H1 (cell line): ENCODE results near the gene TP63. TPM values are rescaled to one million over a fixed set of nuclear protein-coding genes. Genes with fewer than 3 reads are reported as not detected.

ENCODE experiments used
- CTCF ChIA-PET: fragments of 300-600 bp; sonication (Branson Sonifier 250); formaldehyde crosslinking; loops from one replicate; lab custom pipeline; 2021; ENCODE audit not compliant: partially characterized antibody; lab: Charles Lee
- POLR2A ChIA-PET: fragments of 300-600 bp; sonication (Branson Sonifier 250); formaldehyde crosslinking; loops from one replicate; lab custom pipeline; 2021; ENCODE audit warnings: inconsistent platforms; ENCODE audit not compliant: partially characterized antibody; lab: Charles Lee
- DNase-seq, 2 experiments: peaks; one replicate each; pipeline versions ENCODE4 v3.0.0 to v3.0.0-alpha.2; 2010 to 2022; ENCODE audit warnings: low spot score in 2 of 2, low read depth in 1 of 2, mixed read lengths in 1 of 2
- FAIRE-seq: peaks from 2 replicates; lab custom pipeline; 2011; peaks lifted over from hg19 to GRCh38; lab: Jason Lieb, UNC
- H2AFZ ChIP-seq: 2 replicates; pipeline ENCODE4 v1.8.1; 2012; ENCODE audit warnings: low read length, inconsistent platforms
- H2AK5ac ChIP-seq: 2 replicates; pipeline ENCODE4 v1.6.1; 2013; ENCODE audit warnings: low read depth, low read length
- H2BK120ac ChIP-seq: replicated peaks from 2 replicates; pipeline ENCODE3; 2013; ENCODE audit warnings: low read depth, low read length, inconsistent platforms
- H2BK12ac ChIP-seq: 2 replicates; pipeline ENCODE4 v1.6.1; 2013; ENCODE audit warnings: low read depth, low read length
- H2BK15ac ChIP-seq: 2 replicates; pipeline ENCODE4 v1.6.1; 2013; ENCODE audit warnings: low read length
- H2BK20ac ChIP-seq: 2 replicates; pipeline ENCODE4 v1.6.1; 2013; ENCODE audit warnings: low read length
- H2BK5ac ChIP-seq: 2 replicates; pipeline ENCODE4 v1.6.1; 2013; ENCODE audit warnings: low read depth, low read length
- H3K14ac ChIP-seq: 2 replicates; pipeline ENCODE4 v1.6.1; 2013; ENCODE audit warnings: inconsistent platforms; ENCODE audit not compliant: insufficient read length
- H3K18ac ChIP-seq: 2 replicates; pipeline ENCODE4 v1.6.1; 2013; ENCODE audit warnings: low read length; ENCODE audit errors: extremely low read depth
- H3K23ac ChIP-seq: 2 replicates; pipeline ENCODE4 v1.6.1; 2013; ENCODE audit warnings: inconsistent platforms; ENCODE audit not compliant: insufficient read length
- H3K23me2 ChIP-seq: 2 replicates; pipeline ENCODE4 v1.6.1; 2013; ENCODE audit warnings: low read depth, low read length
- H3K27ac ChIP-seq: 2 replicates; pipeline ENCODE4 v1.6.1; 2011; ENCODE audit warnings: low read depth, low read length, inconsistent platforms
- H3K27me3 ChIP-seq, 4 experiments: replicated peaks in 1 of 4; 1 replicate in 1 of 4; 2 replicates in 3 of 4; pipeline versions ENCODE4 v1.6.1 to v1.8.1; 2011 to 2013; ENCODE audit warnings: low read length in 3 of 4, mild to moderate bottlenecking in 3 of 4, inconsistent platforms in 2 of 4, mixed read lengths in 2 of 4, moderate library complexity in 1 of 4; ENCODE audit not compliant: control insufficient read depth in 3 of 4, insufficient read depth in 3 of 4; ENCODE audit errors: extremely low read depth in 1 of 4
- H3K36me3 ChIP-seq, 4 experiments: 2 replicates each; pipeline versions ENCODE4 v1.6.1 to v1.8.1; 2011 to 2013; ENCODE audit warnings: mild to moderate bottlenecking in 4 of 4, low read length in 3 of 4, moderate library complexity in 2 of 4, control low read depth in 1 of 4, inconsistent platforms in 1 of 4; ENCODE audit not compliant: insufficient read depth in 4 of 4, control insufficient read depth in 2 of 4
- H3K4ac ChIP-seq: replicated peaks from 2 replicates; pipeline ENCODE3; 2013; ENCODE audit warnings: low read length, low read depth, mixed read lengths, inconsistent platforms; ENCODE audit not compliant: insufficient read length
- H3K4me1 ChIP-seq, 4 experiments: replicated peaks in 1 of 4; 1 replicate in 1 of 4; 2 replicates in 3 of 4; pipeline versions ENCODE4 v1.6.1 to v1.8.1; 2011 to 2013; ENCODE audit warnings: low read length in 3 of 4, inconsistent platforms in 2 of 4, mixed read lengths in 1 of 4; ENCODE audit not compliant: insufficient read depth in 4 of 4, control insufficient read depth in 3 of 4
- H3K4me2 ChIP-seq, 2 experiments: 2 replicates each; pipeline versions ENCODE4 v1.6.1 to v1.8.1; 2011 to 2013; ENCODE audit warnings: low read depth in 2 of 2, low read length in 2 of 2, control low read depth in 1 of 2, inconsistent platforms in 1 of 2, mild to moderate bottlenecking in 1 of 2; ENCODE audit not compliant: insufficient read depth in 1 of 2
- H3K4me3 ChIP-seq, 4 experiments: fragments of 200-600, 300-600 bp in 1 of 4; sonication (generic), shearing (Covaris generic), sonication (Bioruptor Twin) in 1 of 4; 2 replicates each; pipeline versions ENCODE4 v1.5.1 to v1.8.1; 2011 to 2016; ENCODE audit warnings: low read length in 4 of 4, low read depth in 3 of 4, control low read depth in 2 of 4, inconsistent platforms in 2 of 4, mild to moderate bottlenecking in 2 of 4, mixed read lengths in 1 of 4, moderate library complexity in 1 of 4; ENCODE audit not compliant: insufficient read depth in 2 of 4; ENCODE audit errors: extremely low read depth in 1 of 4
- H3K56ac ChIP-seq: replicated peaks from 2 replicates; pipeline ENCODE3; 2013; ENCODE audit warnings: low read depth, mild to moderate bottlenecking, mixed read lengths, low read length, inconsistent platforms; ENCODE audit not compliant: insufficient read length
- H3K79me1 ChIP-seq: 2 replicates; pipeline ENCODE4 v1.6.1; 2013; ENCODE audit warnings: low read depth, low read length, control low read depth
- H3K79me2 ChIP-seq, 2 experiments: 2 replicates each; pipeline versions ENCODE4 v1.6.1 to v1.8.1; 2012 to 2013; ENCODE audit warnings: low read length in 2 of 2, mild to moderate bottlenecking in 2 of 2, inconsistent platforms in 1 of 2; ENCODE audit not compliant: insufficient read depth in 2 of 2, control insufficient read depth in 1 of 2
- H3K9ac ChIP-seq, 4 experiments: replicated peaks in 1 of 4; 1 replicate in 1 of 4; 2 replicates in 3 of 4; pipeline versions ENCODE4 v1.6.1 to v1.8.1; 2011 to 2013; ENCODE audit warnings: low read depth in 3 of 4, low read length in 3 of 4, control low read depth in 2 of 4, mild to moderate bottlenecking in 2 of 4, moderate library complexity in 2 of 4, inconsistent platforms in 1 of 4; ENCODE audit errors: extremely low read depth in 1 of 4
- H3K9me3 ChIP-seq, 2 experiments: 2 replicates each; pipeline versions ENCODE4 v1.6.1 to v1.8.1; 2012 to 2013; ENCODE audit warnings: mild to moderate bottlenecking in 2 of 2, moderate library complexity in 2 of 2, control low read depth in 1 of 2, inconsistent platforms in 1 of 2, low read depth in 1 of 2, low read length in 1 of 2, mixed read lengths in 1 of 2; ENCODE audit not compliant: insufficient read depth in 2 of 2
- H4K20me1 ChIP-seq, 2 experiments: replicated peaks in 1 of 2; 2 replicates each; pipeline versions ENCODE3 to v1.8.1; 2011 to 2013; ENCODE audit warnings: inconsistent platforms in 2 of 2, low read length in 2 of 2, mild to moderate bottlenecking in 1 of 2; ENCODE audit not compliant: insufficient read depth in 2 of 2, control insufficient read depth in 1 of 2
- H4K5ac ChIP-seq: 2 replicates; pipeline ENCODE4 v1.6.1; 2013; ENCODE audit warnings: low read length, low read depth, mixed read lengths, inconsistent platforms; ENCODE audit not compliant: insufficient read length
- H4K8ac ChIP-seq: 2 replicates; pipeline ENCODE4 v1.8.0; 2013; ENCODE audit warnings: mild to moderate bottlenecking, moderate library complexity, low read length, inconsistent platforms; ENCODE audit not compliant: insufficient read depth; ENCODE audit errors: extremely low read depth
- H4K91ac ChIP-seq: replicated peaks from 2 replicates; pipeline ENCODE3; 2013; ENCODE audit warnings: low read length, mixed read lengths, inconsistent platforms; ENCODE audit not compliant: insufficient read length
- GABPA ChIP-seq: IDR thresholded peaks from 2 replicates; pipeline ENCODE4 v1.6.1; 2011; ENCODE audit warnings: mild to moderate bottlenecking, low read length, moderate library complexity, borderline replicate concordance; ENCODE audit not compliant: insufficient read depth
- GTF2F1 ChIP-seq: IDR thresholded peaks from 2 replicates; pipeline ENCODE4 v1.6.1; 2012; ENCODE audit warnings: low read depth, low read length, improper control_type of control experiment, borderline replicate concordance
- PHF8 ChIP-seq: fragments of 200-600 bp; sonication (generic); conservative IDR thresholded peaks from 2 replicates; pipeline ENCODE4 v1.7.1; 2012; ENCODE audit warnings: low read depth, mild to moderate bottlenecking, inconsistent platforms, low read length, moderate library complexity
- POLR2A ChIP-seq, 2 experiments: IDR thresholded peaks; 1 replicate in 1 of 2; 2 replicates in 1 of 2; pipeline ENCODE4 v1.6.1; 2011; ENCODE audit warnings: low read depth in 2 of 2, low read length in 2 of 2, mild to moderate bottlenecking in 2 of 2; ENCODE audit errors: control extremely low read depth in 1 of 2
- POLR2AphosphoS5 ChIP-seq: IDR thresholded peaks from 2 replicates; pipeline ENCODE4 v1.6.1; 2011; ENCODE audit warnings: low read depth, low read length
- RFX5 ChIP-seq: IDR thresholded peaks from 2 replicates; pipeline ENCODE4 v1.6.1; 2011; ENCODE audit warnings: low read depth, low read length, improper control_type of control experiment, borderline replicate concordance
- SIRT6 ChIP-seq: IDR thresholded peaks from one replicate; pipeline ENCODE4 v1.7.1; 2012; ENCODE audit warnings: low read length, inconsistent platforms
- SP4 ChIP-seq: IDR thresholded peaks from 2 replicates; pipeline ENCODE4 v1.6.1; 2012; ENCODE audit warnings: low read length, inconsistent platforms
- TCF12 ChIP-seq: IDR thresholded peaks from 2 replicates; pipeline ENCODE4 v1.6.1; 2011; ENCODE audit warnings: low read depth, mild to moderate bottlenecking, low read length
- ZNF274 ChIP-seq: IDR thresholded peaks from 2 replicates; pipeline ENCODE4 v1.7.0; 2012; ENCODE audit warnings: low read length, borderline replicate concordance; ENCODE audit errors: extremely low read depth
- WGBS, 2 experiments: shearing (Covaris generic) in 1 of 2; methylation state at CpG; one replicate each; pipeline versions ENCODE4 v1.1.6 to v1.1.7; 2013 to 2015; ENCODE audit warnings: low lambda C conversion rate in 2 of 2, mixed read lengths in 2 of 2, inconsistent platforms in 1 of 2, low coverage in 1 of 2, missing lambda C conversion rate in 1 of 2; ENCODE audit not compliant: insufficient replicate concordance in 2 of 2, insufficient coverage in 1 of 2, insufficient read length in 1 of 2; ENCODE audit errors: extremely low coverage in 1 of 2, missing lambda C conversion rate in 1 of 2; 5-methylcytosine and 5-hydroxymethylcytosine counted together
- polyA plus RNA-seq, 7 experiments: library from polyadenylated mRNA; depleted of rRNA in 3 of 7; stranded (reverse) in 5 of 7; unstranded in 2 of 7; fragments of >200 nt in 5 of 7; fragments of 200-250 nt in 2 of 7; gene quantifications; 1 replicate in 5 of 7; 2 replicates in 1 of 7; 4 replicates in 1 of 7; pipeline versions ENCODE4 v1.2.1 to v1.2.3, GENCODE V29; 2011 to 2013; ENCODE audit warnings: missing spikeins in 2 of 7, mixed read lengths in 2 of 7
- total RNA-seq: library from RNA; stranded (reverse); fragmentation: NEBNext Ultra II Directional; extraction: Animal tissue kit (Norgen Biotek cat#: 25700); gene quantifications from 2 replicates; pipeline ENCODE4 v1.2.1, GENCODE V29; 2021
- TF ChIP-seq, protein P1 (sequence below): IDR thresholded peaks from 2 replicates; pipeline ENCODE4 v1.6.1; 2011; ENCODE audit warnings: low read depth, mild to moderate bottlenecking, low read length; ENCODE audit not compliant: insufficient read depth

Gene TP63
- total and polyA plus RNA-seq, 2 of the 8 experiments (the other 6 are each of a cell fraction or from before 2014, with no cell fraction given), result not detected

GRCh38 chr3:189727158-189727557 is 96.0 kb downstream of the TP63 start:
- Histone ChIP-seq H4K20me1 (no peaks in the 10 kb centered on the region), H3K18ac (no peak overlapping the region), H3K27ac (no peak overlapping the region), H3K79me1 (no peaks in the 10 kb centered on the region), H2BK5ac (no peak overlapping the region), H4K5ac (no peak overlapping the region), H3K23ac (no peak overlapping the region), H3K9me3 (no peaks in the 10 kb centered on the region), H3K27me3 (no peaks in the 10 kb centered on the region), H2AFZ (no peak overlapping the region), H2AK5ac (no peak overlapping the region), H2BK12ac (no peak overlapping the region), H3K4ac (no peak overlapping the region), H2BK20ac (no peak overlapping the region), H3K56ac (no peak overlapping the region), H3K4me1 (peaks cover 0 to 6% (median 0%) of the 10 kb centered on the region in 4 experiments; a peak in 1 of 7 replicates), H3K36me3 (no peaks in the 10 kb centered on the region), H3K4me3 (no peak overlapping the region), H2BK120ac (no peak overlapping the region), H4K91ac (no peak overlapping the region), H3K23me2 (no peaks in the 10 kb centered on the region), H3K9ac (no peak overlapping the region), H4K8ac (no peak overlapping the region), H3K14ac (no peak overlapping the region), H3K4me2 (no peak overlapping the region), H2BK15ac (no peak overlapping the region), H3K79me2 (no peaks in the 10 kb centered on the region)
- WGBS, 2 experiments, result 83% methylated on average over 1 of the region's 1 CpG; no CpG with 5 or more reads in 1 of the 2 experiments
- TF ChIP-seq TCF12, result no peak
- no peak for TF ChIP-seq PHF8
- TF ChIP-seq SIRT6, result no peak
- no peak for TF ChIP-seq GABPA
- no peak for TF ChIP-seq ZNF274
- no peak for TF ChIP-seq POLR2AphosphoS5
- no peak for TF ChIP-seq POLR2A (IDR thresholded peaks at IDR 0.05; ENCODE audit: control extremely low read depth in 1 of 2, low read depth in 2 of 2, low read length in 2 of 2)
- no peak for TF ChIP-seq GTF2F1
- TF ChIP-seq, protein P1, sequence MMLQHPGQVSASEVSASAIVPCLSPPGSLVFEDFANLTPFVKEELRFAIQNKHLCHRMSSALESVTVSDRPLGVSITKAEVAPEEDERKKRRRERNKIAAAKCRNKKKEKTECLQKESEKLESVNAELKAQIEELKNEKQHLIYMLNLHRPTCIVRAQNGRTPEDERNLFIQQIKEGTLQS, result no peak
- TF ChIP-seq RFX5, result no peak
- no peak for TF ChIP-seq SP4
- no peak for DNase-seq
- no peak for FAIRE-seq
- ChIA-PET POLR2A (no interaction called here), CTCF (interaction anchor here (1.0 kb wide), 1 partner anchor 96 kb away, joined by 4 read pairs; no protein-coding TSS in a partner anchor)
